Liver (tissue), 3 donors: ENCODE data around the gene KRT4.

Source experiments
- CTCF ChIP-seq: fragments of 150-350 bp; IDR thresholded peaks from 2 replicates; pipeline ENCODE4 v1.5.1; 2017; ENCODE audit warnings: improper control_type of control experiment, low read depth, low read length; ENCODE audit not compliant: missing input control
- GABPA ChIP-seq, 2 donors: IDR thresholded peaks in 1 of 2; conservative IDR thresholded peaks in 1 of 2; 2 replicates each; pipeline ENCODE4 v1.6.1; 2016; ENCODE audit warnings: antibody characterized with exemption in 2 of 2, mild to moderate bottlenecking in 1 of 2, moderate library complexity in 1 of 2
- HNF4A ChIP-seq, 2 donors: conservative IDR thresholded peaks; 2 replicates each; pipeline ENCODE4 v1.6.1; 2016; ENCODE audit warnings: antibody characterized with exemption in 2 of 2, mild to moderate bottlenecking in 2 of 2
- NR2F2 ChIP-seq: IDR thresholded peaks from 2 replicates; pipeline ENCODE4 v1.6.1; 2016; ENCODE audit warnings: antibody characterized with exemption
- REST ChIP-seq: IDR thresholded peaks from 2 replicates; pipeline ENCODE4 v1.6.1; 2016; ENCODE audit warnings: antibody characterized with exemption, mild to moderate bottlenecking
- ZBTB33 ChIP-seq: IDR thresholded peaks from 2 replicates; pipeline ENCODE4 v1.6.1; 2016; ENCODE audit warnings: antibody characterized with exemption
- TF ChIP-seq, protein P1 (sequence below): IDR thresholded peaks from 2 replicates; pipeline ENCODE4 v1.6.1; 2016; ENCODE audit warnings: antibody characterized with exemption
- donor health status: healthy.
- donor health status: healthy.

DNA sequence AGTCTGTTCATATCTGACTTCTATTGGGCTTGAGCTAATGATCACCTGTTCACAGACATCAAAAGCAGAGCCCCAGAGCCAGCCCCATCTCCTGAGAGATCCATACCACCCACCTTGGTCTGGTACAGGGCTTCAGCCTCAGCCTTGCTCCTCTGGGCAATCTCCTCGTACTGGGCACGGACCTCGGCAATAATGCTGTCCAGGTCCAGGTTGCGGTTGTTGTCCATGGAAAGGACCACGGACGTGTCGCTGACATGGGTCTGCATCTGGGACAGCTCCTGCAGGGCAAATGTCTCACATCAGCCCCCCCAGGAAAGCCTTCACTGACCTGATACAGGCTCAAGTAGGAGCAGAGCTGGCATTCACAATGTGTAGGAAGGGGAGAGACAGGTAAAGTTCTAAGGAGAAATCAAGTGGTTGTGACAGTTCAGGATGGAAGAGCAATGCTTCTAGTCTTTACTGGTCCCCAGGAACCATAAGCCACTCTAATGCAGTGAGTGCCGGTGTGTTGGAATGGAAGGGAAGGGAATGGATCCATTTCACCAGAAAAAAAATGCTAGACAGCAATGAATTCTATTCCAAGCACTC is 5.2 kb downstream of the KRT4 start:
- TF ChIP-seq ZBTB33, result no peak
- no peak for TF ChIP-seq CTCF
- TF ChIP-seq HNF4A (conservative IDR thresholded peaks at IDR 0.05), result no peak
- no peak for TF ChIP-seq GABPA (IDR thresholded peaks at IDR 0.05 in 1 of 2, conservative IDR thresholded peaks at IDR 0.05 in 1 of 2)
- TF ChIP-seq, protein P1, sequence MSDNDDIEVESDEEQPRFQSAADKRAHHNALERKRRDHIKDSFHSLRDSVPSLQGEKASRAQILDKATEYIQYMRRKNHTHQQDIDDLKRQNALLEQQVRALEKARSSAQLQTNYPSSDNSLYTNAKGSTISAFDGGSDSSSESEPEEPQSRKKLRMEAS, result no peak
- TF ChIP-seq NR2F2, result no peak
- TF ChIP-seq REST, result no peak
